ENCODE measurements around the gene BANP. TPM values are rescaled to one million over a fixed set of nuclear protein-coding genes. Genes with fewer than 3 reads are reported as not detected.
"Not testable (repeated sequence)": the region's sequence is repeated elsewhere in the genome, so short reads cannot be mapped to it uniquely, and the experiment has no call there.

Gene BANP
- total RNA-seq, 1 experiment from 2014 or later, result 24.9 TPM

DNA sequence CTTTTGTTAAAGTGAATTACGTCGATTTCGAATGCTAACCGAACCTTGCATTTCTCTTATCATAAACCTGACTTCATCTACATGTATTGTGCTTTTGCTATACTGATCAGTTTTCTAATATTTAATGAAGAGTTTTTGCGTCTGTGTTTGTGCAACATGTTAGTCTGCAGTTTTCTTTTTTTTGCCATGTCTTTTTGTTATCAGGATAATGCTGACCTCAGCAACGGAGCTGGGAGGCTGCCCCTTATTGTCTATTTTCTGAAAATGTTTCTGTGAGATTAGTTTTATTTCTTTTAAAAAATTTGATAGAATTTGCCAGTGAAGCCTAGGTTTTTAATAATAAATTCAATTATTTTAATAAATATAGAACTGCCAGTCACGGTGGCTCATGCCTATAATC is 40.9 kb downstream of the BANP start:
- not testable (repeated sequence) for DNase-seq (ENCODE audit: low read depth)

DNA sequence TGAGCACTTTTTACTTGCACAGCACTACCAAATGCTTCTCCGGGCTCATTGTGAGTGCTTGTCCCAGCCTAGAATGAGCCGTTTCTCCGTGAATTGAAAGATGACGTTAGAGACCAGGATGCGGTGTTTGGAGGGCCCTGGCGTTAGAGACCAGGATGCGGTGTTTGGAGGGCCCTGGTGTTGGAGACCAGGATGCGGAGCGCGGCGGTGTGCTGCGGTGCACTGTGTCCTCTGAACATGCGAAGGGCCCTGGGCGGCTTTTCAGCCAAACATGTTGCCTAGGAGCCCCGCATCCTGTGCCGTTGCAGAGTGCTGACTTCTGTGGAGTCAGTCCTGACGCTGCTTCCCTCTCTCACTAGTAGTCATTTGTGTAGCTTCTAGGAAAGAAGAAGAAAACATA is 42.7 kb downstream of the BANP start:
- DNase-seq (ENCODE audit: low read depth), result no peak

- DNase-seq (ENCODE audit: low read depth), result no peak
Observed at GRCh38 chr16:87995644-87996043, 44.4 kb downstream of the BANP start.

GRCh38 chr16:87996962-87997880 is 46.0 kb downstream of the BANP start:
- DNase-seq (ENCODE audit: low read depth), result no peak

DNA sequence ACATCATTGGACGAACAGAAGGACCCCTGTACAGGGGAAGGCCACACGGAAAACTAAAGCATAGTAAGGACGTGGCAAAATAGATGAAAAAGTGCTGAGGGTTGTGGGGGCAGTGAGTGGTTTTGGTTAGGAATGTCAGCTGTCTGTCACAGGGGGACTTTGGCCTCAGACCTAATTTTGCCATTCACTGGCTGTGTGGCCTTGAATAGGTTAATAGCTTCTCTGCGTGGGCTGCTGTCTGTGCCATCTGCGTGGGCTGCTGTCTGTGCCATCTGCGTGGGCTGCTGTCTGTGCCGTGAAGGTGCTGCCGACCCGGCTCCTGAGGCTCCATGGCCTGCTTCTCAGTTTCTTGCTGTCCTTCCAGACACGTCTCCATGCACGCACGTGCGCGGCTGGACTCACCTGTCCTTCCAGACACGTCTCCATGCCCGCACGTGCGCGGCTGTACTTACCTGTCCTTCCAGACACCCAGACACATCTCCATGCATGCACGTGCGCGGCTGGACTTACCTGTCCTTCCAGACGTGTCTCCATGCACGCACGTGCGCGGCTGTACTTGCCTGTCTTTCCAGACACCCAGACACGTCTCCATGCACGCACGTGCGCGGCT is 47.1 kb downstream of the BANP start:
- not testable (repeated sequence) for DNase-seq (ENCODE audit: low read depth)

DNA sequence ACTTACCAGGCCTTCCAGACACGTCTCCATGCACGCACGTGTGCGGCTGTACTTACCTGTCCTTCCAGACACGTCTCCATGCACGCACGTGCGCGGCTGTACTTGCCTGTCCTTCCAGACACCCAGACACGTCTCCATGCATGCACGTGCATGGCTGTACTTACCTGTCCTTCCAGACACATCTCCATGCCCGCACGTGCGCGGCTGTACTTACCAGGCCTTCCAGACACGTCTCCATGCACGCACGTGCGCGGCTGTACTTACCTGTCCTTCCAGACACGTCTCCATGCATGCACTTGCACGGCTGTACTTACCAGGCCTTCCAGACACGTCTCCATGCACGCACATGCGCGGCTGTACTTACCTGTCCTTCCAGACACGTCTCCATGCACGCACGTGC is 47.8 kb downstream of the BANP start:
- not testable (repeated sequence) for DNase-seq (ENCODE audit: low read depth)

- no peak for DNase-seq (ENCODE audit: low read depth)
Observed at GRCh38 chr16:88002211-88002610, 51.0 kb downstream of the BANP start.

- no peak for DNase-seq (ENCODE audit: low read depth)
Observed at GRCh38 chr16:88002749-88003148, 51.5 kb downstream of the BANP start.

DNA sequence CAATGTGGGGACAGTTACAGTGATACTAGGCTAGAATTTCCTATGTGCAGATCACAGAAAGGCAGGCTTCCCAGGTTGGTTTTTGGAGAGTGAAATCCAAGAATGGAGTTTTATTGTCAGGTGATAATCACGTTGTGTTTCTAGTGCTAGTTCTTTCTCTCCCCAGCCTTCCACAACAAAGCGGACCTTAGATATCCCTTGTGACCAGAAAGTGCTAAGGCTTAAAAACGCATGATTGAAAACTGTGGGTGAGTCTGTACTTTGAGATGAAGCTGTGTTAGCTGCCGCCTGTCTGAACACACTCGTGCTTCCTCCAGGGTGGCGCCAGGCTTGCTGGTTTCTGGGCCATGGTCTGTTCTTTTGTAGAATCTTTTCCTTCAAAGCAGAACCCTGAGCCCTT is 52.1 kb downstream of the BANP start:
- DNase-seq (ENCODE audit: low read depth), result no peak

- DNase-seq (ENCODE audit: low read depth), result no peak
Observed at GRCh38 chr16:88003736-88004135, 52.5 kb downstream of the BANP start.

DNA sequence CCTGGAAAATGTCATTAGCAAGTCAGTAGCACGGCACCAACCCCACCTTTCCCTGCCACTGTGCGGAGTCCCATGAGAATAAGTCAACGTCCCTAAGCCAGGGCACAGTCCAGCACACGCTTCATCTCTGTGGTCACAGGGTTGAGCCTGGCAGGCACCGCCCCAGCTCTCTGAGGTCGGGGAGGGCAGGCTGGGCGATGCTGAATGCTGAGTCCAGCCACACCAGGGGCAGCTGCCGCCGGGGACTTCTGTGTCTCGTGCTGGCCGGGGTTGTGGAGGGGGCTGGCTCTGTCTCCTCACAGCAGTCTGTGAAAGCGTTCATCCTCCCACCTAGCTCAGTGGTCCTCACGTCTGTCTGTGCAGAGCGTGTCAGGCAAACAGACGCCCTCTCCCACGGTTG is 53.2 kb downstream of the BANP start:
- no peak for DNase-seq (ENCODE audit: low read depth)

GRCh38 chr16:88005181-88005581 is 53.9 kb downstream of the BANP start:
- DNase-seq (ENCODE audit: low read depth), result no peak

GRCh38 chr16:88005968-88006367 is 54.7 kb downstream of the BANP start:
- no peak for DNase-seq (ENCODE audit: low read depth)

DNA sequence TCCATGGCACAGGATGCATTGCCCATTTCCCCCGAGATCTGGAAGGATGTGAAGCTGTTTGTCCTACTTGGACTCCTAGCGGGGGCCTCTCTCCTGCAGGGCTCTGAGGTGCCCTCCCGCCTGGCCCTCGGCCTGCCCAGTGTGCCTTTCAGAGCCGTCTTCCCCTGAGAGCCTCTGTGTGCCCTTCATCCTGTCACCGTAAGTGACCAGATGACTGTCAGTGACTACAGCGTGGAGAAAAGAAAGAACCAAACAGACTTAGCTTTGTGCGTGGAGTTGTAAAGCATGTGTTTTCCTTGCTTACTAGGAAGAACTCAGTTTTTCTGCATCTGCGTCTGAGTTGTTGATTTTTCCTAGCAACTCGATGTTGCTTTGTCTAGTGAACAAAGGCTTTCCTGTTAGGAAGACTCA is 56.1 kb downstream of the BANP start:
- DNase-seq (ENCODE audit: low read depth), result no peak

DNA sequence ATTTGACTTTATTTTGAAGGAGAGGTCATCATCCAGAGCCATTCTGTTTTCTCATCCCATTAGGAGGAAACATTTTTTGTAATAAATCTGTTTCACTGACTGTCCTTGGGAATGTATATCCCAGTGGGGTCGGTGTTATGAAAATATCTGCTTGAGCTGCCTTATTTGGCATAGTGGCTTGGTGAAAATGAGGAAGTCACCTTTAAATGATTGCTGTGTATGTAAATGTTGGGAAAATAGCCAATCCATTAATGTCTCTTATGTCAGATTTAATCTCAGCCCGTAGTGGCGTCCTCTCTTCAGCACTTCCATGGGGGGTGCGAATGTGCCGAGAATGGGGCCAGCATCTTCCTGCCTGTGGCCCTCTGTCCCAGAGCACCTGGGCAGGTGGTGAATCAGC is 57.6 kb downstream of the BANP start:
- DNase-seq (ENCODE audit: low read depth), result no peak

GRCh38 chr16:88009563-88010342 is 58.5 kb downstream of the BANP start:
- no peak for DNase-seq (ENCODE audit: low read depth)

DNA sequence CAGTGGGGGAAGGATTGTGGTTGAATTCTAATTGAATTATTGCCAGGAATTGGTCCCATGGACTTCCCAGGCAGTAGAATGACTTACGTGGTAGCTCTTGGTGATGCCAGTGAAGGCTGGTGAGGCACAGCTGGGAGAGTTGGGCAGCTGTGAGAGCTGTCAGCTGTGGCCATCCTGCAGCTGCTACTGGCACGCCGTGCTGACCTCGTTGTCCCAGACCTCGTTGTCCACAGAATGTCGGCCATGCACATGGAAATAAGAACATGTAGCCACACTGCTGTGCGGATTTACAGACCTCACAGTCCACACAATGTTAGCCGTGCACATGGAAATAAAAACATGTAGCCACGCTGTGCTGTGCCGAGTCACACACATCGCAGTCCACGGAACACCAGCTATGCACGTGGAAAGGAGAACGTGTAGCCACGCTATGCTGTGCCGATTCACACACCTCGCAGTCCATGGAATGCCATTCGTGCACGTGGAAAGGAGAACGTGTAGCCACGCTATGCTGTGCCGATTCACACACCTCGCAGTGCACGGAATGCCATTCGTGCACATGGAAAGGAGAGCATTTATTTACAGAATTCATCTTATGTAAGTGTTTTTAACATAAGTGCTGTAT is 59.2 kb downstream of the BANP start:
- no peak for DNase-seq (ENCODE audit: low read depth)

GRCh38 chr16:88010968-88011483 is 59.8 kb downstream of the BANP start:
- DNase-seq (ENCODE audit: low read depth), result no peak

- DNase-seq (ENCODE audit: low read depth), result no peak
Observed at GRCh38 chr16:88012360-88012759, 61.1 kb downstream of the BANP start.

- no peak for DNase-seq (ENCODE audit: low read depth)
Observed at GRCh38 chr16:88013091-88013609, 61.9 kb downstream of the BANP start.

GRCh38 chr16:88013766-88014251 is 62.6 kb downstream of the BANP start:
- no peak for DNase-seq (ENCODE audit: low read depth)
